NCI-H1417 treated with DMSO at 0.1 percent for 48 hours (cell line): ENCODE data around the gene CSH2.
"Not testable (repeated sequence)": the region's sequence is repeated elsewhere in the genome, so short reads cannot be mapped to it uniquely, and the experiment has no call there.

Experiments used
- DNase-seq: peaks from one replicate; lab custom pipeline; 2025; lab: John Stamatoyannopoulos, UW

Gene CSH2

DNA sequence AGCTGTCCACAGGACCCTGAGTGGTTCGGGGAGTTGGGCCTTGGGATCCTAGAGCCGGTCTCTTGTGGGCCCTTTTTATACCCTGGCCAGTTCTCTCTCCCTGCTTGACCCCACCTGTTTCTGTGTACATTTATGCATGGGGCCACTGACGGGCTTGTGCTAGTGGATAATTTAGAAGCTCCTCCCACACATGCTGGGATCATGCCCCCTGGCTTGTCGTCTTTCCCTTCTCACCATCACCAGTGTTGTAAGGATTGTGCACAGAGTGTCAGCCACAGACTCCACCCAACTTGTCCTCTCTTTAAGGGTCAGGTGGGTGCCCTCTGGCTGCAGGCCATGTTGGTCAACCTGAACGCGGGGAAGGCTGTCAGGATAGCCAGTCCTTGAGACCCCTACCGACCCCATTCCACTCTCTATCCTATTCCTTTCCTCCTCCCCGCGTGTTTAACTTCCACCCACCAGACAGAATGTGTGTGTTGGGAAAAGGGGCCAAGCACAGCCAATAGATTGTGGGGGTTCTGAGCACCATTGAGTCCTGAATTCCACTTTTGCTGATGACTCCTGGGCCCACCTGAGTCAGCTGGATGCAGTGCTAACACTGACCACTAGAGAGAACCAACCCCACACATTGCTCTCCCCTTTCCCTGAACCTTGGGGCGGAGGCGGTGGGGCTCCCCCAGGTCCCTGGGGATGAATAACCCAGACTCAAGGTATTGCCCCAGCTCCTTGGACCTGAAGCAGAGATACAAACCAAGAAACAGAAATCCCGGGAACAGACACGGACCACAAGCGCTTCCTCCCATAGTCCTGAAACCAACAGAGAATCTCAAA is 23.3 kb upstream of the CSH2 start, which contains the start of gene CSH1:
TSS of gene CSH1 (minus strand) at position 51 of the 831 bp plus-strand sequence. CDS start 63 bp downstream, outside the sequence.
- not testable (repeated sequence) for DNase-seq

DNA sequence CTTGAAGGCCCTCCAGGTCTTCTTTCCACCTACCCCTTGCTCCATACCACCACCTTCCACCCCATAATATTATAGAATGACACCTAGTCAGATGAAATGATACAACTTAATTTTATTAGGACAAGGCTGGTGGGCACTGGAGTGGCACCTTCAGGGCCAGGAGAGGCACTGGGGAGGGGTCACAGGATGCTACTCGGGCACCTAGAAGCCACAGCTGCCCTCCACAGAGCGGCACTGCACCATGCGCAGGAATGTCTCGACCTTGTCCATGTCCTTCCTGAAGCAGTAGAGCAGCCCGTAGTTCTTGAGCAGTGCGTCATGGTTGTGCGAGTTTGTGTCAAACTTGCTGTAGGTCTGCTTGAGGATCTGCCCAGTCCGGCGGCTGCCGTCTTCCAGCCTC is 21.3 kb upstream of the CSH2 start:
- not testable (repeated sequence) for DNase-seq

DNA sequence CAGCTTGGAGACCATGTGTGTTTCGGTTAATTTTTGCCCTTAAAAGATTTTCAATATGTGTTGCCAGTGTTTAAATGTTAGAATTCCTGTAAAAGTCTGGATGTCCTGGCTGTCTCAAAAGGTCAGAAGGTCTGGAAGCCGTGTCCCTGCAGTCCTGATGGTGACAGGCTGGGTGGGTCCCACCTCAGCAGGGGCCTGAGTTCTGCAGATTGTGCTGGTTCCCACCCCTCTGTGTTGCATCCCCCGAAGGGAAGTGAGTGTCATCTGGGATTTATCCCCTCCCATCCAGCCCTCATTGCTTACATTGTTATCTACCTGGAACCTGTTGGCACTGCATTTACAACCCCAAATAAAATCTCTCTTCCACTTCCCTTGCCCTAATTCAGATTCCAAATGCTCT is 20.5 kb upstream of the CSH2 start:
- not testable (repeated sequence) for DNase-seq

DNA sequence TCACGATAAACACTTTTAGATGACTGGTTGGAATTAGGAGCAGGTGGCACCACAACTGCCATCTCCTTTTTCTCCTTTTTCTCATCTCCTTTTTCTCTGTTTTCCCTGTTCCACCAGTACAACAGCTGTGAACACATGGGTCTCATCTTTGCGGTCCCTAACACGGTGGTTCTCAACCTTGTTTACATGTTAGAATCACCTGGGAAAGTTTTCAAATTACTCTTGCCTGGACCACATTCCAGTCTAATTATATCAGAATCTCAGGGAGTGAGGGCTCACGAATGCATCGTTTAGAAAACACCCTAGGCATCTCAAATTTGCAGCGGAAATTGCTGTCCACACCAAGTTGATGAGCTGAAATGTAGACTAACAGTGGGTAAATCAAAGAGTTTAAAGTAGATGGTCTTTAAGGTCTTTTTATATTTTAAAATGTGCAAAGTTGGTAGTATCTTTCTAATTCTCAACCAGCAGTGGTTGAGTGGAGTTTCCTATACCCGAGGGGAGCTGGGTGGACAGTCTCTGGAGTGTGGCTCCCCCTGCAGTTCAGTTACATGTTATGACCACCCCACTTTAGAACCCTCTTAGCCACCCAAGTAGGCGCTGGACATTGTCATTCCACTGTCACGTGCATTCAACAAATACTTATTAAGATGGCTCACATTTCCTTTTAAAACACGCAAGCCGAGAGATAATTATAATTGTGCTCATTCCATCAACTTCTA is 19.0 kb upstream of the CSH2 start:
- not testable (repeated sequence) for DNase-seq

DNA sequence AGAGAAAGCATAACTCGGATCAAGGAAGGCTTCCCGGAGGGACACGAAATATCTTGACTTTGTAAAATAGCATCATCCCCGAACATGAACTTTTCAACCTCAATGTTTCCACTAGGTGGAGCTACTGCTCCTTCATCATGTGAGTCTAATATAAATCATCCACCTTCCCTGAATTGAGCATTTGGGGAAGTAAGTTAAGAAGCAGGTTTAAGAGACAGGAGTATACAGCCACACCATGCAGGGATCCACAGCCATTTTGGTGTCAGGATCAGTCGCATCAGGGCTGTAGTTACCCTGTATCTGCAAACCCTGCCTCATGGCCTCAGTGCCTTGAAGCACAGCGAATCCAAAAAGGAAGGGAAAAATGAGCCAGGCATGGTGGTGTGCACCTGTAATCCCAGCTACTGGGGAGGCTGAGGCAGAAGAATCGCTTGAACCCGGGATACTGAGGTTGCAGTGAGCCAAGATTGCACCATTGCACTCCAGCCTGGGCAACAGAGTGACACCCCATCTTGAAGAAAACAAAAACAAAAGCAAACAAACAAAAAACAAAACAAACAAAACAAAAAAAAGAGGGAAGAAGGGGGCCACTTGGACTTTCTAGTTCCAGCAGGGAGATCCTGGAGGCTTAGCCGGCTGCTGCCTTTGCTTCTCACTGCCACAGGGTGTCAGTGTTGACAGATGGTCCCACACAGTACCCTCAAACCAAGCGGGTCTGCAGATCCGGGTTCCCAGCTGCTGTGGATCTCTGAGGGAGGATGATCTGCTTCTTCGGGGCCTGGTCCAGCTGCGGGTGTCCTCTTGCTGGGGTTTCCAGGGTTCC is 15.8 kb upstream of the CSH2 start:
- DNase-seq: not testable (repeated sequence)

DNA sequence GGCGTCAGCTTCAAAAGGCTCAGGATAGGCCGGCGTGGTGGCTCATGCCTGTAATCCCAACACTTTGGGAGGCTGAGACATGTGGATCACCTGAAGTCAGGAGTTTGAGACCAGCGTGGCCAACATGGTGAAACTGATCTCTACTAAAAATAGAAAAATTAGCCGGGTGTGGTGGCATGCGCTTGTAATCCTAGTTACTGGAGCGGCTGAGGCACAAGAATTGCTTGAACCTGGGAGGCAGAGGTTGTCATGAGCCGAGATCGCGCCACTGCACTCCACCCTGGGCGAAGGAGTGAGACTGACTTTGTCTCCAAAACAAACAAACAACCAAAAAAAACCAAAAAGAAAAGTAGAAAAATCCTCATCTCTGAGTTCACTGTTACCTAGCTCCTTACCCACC is 11.6 kb upstream of the CSH2 start:
- not testable (repeated sequence) for DNase-seq

DNA sequence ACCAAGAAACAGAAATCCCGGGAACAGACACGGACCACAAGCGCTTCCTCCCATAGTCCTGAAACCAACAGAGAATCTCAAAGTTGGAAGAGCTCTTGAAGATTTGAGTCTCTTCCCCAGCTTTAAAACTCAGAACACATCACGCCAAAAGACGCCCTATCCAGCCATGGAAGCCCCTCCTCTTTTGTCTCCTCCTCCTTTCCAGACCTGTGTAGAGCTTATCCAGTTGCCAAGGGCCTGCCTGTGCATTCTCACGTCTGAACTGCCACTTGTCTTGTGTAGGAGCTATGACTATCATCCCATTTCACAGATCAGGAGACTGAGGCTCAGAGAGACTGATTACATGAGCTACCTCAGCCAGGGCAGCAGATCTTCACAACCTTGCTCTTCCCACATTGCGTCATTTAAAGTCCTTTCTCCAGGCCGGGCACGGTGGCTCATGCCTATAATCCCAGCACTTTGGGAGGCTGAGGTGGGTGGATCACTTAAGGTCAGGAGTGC is 9.2 kb upstream of the CSH2 start:
- not testable (repeated sequence) for DNase-seq

DNA sequence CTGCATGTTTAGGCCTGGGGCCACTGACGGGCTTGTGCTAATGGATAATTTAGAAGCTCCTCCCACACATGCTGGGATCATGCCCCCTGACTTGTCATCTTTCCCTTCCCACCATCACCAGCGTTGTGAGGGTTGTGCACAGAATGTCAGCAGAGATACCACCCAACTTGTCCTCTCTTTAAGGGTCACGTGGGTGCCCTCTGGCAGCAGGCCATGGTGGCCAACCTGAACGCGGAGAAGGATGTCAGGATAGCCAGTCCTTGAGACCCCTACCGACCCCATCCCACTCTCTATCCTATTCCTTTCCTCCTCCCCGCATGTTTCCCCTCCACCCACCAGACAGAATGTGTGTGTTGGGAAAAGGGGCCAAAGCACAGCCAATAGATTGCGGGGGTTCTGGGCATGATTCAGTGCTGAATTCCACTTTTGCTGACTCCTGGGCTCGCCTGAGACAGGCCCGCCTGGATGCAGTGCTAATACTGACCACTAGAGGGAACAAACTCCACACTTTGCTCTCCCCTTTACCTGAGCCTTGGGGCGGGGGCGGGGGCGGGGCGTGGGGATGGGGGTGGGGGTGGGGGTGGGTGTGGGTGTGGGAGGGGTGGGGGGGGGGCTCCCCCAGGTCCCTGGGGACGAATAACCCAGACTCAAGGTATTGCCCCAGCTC is 8.6 kb upstream of the CSH2 start, which contains the start of gene GH2:
TSS of gene GH2 (minus strand) at position 10 of the 667 bp plus-strand sequence. CDS start 143 bp downstream, outside the sequence.
- no peak for DNase-seq

DNA sequence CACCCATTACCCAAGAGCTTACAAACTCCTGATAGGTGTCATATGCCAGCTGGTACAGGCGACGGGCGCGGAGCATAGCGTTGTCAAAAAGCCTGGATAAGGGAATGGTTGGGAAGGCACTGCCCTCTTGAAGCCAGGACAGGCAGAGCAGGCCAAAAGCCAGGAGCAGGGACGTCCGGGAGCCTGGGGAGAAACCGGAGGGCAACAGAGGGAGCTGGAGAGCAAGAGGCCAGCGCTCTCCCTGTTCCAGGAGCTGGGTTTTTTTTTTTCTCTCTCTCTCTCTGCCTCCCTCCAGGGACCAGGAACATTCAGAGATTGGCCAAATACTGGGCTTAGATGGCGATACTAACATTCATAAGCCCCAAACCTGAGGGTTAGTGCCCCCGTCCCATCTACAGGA is 7.9 kb upstream of the CSH2 start:
- DNase-seq: not testable (repeated sequence)

DNA sequence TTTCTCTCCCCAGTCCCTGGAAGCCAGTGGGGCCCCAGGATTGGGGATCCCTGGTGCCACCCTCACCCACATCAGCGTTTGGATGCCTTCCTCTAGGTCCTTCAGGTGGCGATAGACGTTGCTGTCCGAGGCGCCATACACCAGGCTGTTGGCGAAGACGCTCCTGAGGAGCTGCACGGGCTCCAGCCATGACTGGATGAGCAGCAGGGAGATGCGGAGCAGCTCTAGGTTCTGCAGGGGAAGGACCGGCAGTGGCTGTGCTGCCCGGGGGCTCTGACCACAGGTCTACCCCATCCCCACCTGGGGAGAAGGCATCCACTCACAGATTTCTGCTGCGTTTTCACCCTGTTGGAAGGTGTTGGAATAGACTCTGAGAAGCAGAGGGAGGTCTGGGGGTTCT is 7.2 kb upstream of the CSH2 start:
- DNase-seq: no peak

DNA sequence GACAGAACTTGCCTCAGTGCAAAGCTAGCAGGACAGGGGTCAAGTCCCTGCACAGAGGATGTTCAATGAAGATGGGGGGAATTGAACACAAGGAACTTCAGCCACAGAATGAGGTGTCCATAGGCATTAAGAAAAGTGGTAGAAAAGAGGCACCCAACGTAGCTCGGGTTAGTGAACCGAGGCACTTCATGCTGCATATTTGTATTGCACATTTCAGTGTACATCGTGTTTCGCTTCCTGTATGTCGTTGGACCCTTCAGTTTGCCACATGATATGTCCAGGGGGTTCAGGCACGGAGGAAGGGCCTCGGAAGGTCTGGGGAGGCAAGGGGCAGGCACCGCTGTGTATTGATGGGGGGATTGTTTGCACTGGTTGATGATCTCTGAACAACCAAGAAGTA is 4.9 kb upstream of the CSH2 start:
- not testable (repeated sequence) for DNase-seq

DNA sequence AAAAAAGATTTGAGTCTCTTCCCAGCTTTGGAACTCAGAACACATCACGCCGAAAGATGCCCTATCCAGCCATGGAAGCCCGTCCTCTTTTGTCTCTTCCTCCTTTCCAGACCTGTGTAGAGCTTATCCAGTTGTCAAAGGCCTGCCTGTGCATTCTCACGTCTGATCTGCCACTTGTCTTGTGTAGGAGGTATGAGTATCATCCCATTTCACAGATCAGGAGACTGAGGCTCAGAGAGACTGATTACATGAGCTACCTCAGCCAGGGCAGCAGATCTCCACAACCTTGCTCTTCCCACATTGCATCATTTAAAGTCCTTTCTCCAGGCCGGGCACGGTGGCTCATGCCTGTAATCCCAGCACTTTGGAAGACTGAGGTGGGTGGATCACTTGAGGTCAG is 1.2 kb upstream of the CSH2 start:
- DNase-seq: not testable (repeated sequence)

DNA sequence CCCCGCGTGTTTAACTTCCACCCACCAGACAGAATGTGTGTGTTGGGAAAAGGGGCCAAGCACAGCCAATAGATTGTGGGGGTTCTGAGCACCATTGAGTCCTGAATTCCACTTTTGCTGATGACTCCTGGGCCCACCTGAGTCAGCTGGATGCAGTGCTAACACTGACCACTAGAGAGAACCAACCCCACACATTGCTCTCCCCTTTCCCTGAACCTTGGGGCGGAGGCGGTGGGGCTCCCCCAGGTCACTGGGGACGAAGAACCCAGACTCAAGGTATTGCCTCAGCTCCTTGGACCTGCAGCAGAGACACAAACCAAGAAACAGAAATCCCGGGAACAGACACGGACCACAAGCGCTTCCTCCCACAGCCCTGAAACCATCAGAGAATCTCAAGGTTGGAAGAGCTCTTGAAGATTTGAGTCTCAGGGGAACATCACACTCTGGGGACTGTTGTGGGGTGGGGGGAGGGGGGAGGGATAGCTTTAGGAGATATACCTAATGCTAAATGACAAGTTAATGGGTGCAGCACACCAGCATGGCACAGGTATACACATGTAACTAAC is 667 bp upstream of the CSH2 start:
- DNase-seq: not testable (repeated sequence)

DNA sequence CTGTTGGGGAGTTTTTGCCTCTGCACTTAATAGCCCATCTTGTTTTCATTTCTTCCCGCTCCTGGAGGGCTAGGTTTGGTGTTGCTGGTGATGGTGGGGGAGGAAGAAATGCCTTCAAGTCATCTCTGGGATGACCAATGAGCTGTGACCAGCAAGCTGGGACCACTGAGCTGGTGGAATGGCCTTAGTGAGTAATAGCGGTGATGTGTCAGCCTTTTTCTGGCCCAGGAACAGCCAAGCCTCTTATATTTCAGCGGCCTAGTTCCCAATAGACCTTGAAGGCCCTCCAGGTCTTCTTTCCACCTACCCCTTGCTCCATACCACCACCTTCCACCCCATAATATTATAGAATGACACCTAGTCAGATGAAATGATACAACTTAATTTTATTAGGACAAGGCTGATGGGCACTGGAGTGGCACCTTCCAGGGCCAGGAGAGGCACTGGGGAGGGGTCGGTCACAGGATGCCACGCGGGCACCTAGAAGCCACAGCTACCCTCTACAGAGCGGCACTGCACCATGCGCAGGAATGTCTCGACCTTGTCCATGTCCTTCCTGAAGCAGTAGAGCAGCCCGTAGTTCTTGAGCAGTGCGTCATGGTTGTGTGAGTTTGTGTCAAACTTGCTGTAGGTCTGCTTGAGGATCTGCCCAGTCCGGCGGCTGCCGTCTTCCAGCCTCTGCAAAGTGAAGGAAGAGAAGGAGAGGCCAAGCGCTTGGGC is 1.7 kb downstream of the CSH2 start:
- DNase-seq: not testable (repeated sequence)

DNA sequence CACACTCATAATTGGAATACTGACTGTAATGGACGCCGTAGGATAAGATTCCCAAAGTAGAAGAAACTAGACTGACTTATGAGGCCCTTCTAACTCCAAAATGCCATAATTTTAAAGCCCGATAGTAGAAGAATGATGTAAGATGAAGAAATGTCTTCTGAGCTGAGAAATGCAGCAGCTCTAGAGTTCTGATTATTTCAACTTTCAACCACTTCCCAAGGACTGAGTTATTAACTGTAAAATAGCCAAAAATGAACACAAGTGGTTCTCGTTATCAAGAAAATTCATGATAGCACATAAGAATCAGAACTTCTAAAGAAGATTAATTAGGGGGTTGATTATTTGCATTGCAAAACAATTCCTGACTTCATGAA is 3.2 kb downstream of the CSH2 start:
- not testable (repeated sequence) for DNase-seq

DNA sequence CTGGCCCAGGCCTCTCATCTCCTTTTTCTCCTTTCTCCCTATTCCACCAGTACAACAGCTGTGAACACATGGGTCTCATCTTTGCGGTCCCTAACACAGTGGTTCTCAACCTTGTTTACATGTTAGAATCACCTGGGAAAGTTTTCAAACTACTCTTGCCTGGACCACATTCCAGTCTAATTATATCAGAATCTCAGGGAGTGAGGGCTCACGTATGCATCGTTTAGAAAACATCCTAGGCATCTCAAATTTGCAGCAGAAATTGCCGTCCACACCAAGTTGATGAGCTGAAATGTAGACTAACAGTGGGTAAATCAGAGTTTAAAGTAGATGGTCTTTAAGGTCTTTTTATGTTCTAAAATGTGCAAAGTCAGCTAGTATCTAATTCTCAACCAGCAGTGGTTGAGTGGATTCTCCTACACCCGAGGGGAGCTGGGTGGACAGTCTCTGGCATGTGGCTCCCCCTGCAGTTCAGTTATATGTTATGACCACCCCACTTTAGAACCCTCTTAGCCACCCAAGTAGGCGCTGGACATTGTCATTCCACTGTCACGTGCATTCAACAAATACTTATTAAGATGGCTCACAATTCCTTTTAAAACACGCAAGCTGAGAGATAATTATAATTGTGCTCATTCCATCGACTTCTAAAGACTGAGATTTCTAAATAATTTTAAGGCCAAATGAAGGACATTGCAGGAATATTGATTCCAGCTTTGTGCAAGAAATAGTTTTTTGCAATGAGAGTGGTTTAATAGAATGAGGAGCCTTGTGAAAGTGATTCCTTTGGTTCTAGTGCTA is 3.8 kb downstream of the CSH2 start:
- DNase-seq: not testable (repeated sequence)

DNA sequence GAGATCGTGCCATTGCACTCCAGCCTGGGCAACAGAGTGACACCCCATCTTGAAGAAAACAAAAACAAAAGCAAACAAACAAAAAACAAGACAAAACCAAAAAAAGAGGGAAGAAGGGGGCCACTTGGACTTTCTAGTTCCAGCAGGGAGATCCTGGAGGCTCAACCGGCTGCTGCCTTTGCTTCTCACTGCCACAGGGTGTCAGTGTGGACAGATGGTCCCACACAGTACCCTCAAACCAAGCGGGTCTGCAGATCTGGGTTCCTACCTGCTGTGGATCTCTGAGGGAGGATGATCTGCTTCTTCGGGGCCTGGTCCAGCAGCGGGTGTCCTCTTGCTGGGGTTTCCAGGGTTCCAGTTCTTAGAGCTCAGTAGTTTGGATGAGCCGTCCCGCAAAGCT is 6.9 kb downstream of the CSH2 start:
- DNase-seq: not testable (repeated sequence)

DNA sequence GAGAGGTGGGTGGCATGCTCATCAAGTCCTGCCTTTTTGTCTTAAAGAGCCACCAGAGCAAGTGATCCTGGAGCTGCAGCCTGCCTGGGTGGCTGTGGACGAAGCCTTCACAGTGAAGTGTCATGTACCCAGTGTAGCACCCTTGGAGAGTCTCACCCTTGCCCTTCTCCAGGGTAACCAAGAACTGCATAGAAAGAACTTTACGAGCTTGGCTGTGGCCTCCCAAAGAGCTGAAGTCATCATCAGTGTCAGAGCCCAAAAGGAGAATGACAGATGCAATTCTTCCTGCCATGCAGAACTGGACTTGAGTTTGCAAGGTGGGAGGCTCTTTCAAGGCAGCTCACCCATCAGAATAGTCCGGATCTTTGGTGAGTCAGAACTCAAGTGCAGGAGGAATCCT is 14.2 kb downstream of the CSH2 start:
- no peak for DNase-seq

DNA sequence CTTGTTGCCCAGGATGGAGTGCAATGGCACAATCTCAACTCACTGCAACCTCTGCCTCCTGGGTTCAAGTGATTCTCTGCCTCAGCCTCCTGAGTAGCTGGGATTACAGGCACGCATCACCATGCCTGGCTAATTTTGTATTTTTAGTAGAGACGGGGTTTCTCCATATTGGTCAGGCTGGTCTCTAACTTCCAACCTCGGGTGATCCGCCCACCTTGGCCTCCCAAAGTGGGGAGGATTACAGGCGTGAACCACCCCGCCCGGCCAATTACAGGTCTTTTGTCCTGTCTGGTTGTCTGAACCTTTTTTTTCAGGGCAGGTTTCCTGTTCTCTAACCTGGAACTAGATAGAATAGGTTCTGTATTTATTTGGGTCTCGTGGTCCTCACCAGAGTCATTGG is 17.1 kb downstream of the CSH2 start:
- DNase-seq: not testable (repeated sequence)

DNA sequence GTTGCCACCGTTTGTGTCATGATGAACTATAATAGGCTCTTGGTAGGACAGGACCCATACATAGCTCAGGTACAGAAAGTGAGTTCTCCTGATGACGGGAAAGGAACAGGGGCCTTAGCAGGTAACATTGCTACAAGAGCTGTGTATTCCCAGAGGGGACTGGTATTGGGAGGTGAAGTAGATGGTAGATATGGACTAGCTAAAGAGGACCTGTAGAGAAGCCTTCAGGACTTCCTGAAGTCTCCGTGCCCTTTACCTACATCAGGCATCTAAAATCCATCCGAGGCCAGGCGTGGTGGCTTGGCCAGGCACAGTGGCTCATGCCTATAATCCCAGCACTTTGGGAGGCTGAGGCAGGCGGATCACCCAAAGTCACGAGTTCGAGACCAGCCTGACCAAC is 18.3 kb downstream of the CSH2 start:
- DNase-seq: no peak
